Measurements from ENCODE around the gene ZCWPW1. TPM values are rescaled to one million over a fixed set of nuclear protein-coding genes. Genes with fewer than 3 reads are reported as not detected.

ZCWPW1 gene
- total and polyA plus RNA-seq, 2 donors (not counting 1 experiment from before 2014, with no cell fraction given), result 11.3 to 28.0 TPM

GRCh38 chr7:100443096-100443840, 14.8 kb upstream of the ZCWPW1 start:
- Histone ChIP-seq H4K20me1 (ENCODE audit: control insufficient read depth, insufficient read depth, low read length, poor library complexity, severe bottlenecking) (no peaks in the 10 kb centered on the region), H2AFZ (ENCODE audit: insufficient read depth, low read depth, low read length, poor library complexity, severe bottlenecking) (no peak overlapping the region), H3K4me1 (ENCODE audit: control insufficient read depth in 2 of 2, insufficient read depth in 2 of 2, low read length in 2 of 2) (peaks cover 15 to 22% of the 10 kb centered on the region in 2 donors), H3K9me3 (ENCODE audit: control extremely low read depth in 1 of 3, control insufficient read depth in 2 of 3, insufficient read depth in 1 of 3, low read length in 2 of 3) (no peaks in the 10 kb centered on the region), H3K79me2 (ENCODE audit: control insufficient read depth, insufficient read depth, low read length) (no peaks in the 10 kb centered on the region), H3K27ac (ENCODE audit: low read length in 2 of 2) (no peak overlapping the region), H3K36me3 (replicated peaks in 1 of 2; ENCODE audit: control extremely low read depth in 1 of 2, control insufficient read depth in 1 of 2, extremely low read depth in 1 of 2, insufficient read depth in 2 of 2, low read length in 1 of 2) (no peaks in the 10 kb centered on the region), H3K27me3 (replicated peaks in 1 of 4; ENCODE audit: control extremely low read depth in 1 of 4, control insufficient read depth in 3 of 4, insufficient read depth in 4 of 4, low read length in 3 of 4) (no peaks in the 10 kb centered on the region), H3K4me3 (ENCODE audit: control extremely low read depth in 1 of 5, extremely low read depth in 1 of 5, insufficient read depth in 1 of 5, low read depth in 2 of 5, low read length in 4 of 5) (no peak overlapping the region), H3K4me2 (replicated peaks; ENCODE audit: low read depth, low read length, poor library complexity, severe bottlenecking) (no peak overlapping the region), H3K9ac (ENCODE audit: low read length) (no peak overlapping the region)
- Mint-ChIP-seq H3K4me1 (peaks cover 14% of the 10 kb centered on the region), H3K9me3 (ENCODE audit: insufficient read depth) (no peaks in the 10 kb centered on the region), H3K27ac (peak overlapping the region; percentile 28), H3K27me3 (no peaks in the 10 kb centered on the region), H3K4me3 (no peak overlapping the region)
- DNase-seq, result no peak
- POLR2A ChIA-PET, result interaction anchor here (0.6 kb wide), 1 partner anchor 421 kb away, joined by 5 read pairs; no protein-coding TSS in a partner anchor
- CTCF ChIA-PET, result interaction anchor here (0.6 to 4.7 kb wide), 2 partner anchors 36 kb away, joined by 3 to 26 read pairs; no protein-coding TSS in a partner anchor
- 85% methylated on average over 9 of the region's 9 CpGs for WGBS (ENCODE audit: insufficient coverage)
- ATAC-seq (ENCODE audit: low read depth), result no peak
- intact Hi-C loops (cut with micrococcal nuclease), result no loop called here
- no peak for TF ChIP-seq CTCF (IDR thresholded peaks at IDR 0.05)

GRCh38 chr7:100441641-100442535, 13.4 kb upstream of the ZCWPW1 start:
- Mint-ChIP-seq H3K9me3 (ENCODE audit: insufficient read depth) (no peaks in the 10 kb centered on the region), H3K27me3 (no peaks in the 10 kb centered on the region), H3K27ac (no peak overlapping the region), H3K4me1 (peaks cover 14% of the 10 kb centered on the region), H3K4me3 (no peak overlapping the region)
- Histone ChIP-seq H2AFZ (ENCODE audit: insufficient read depth, low read depth, low read length, poor library complexity, severe bottlenecking) (no peak overlapping the region), H3K4me3 (ENCODE audit: control extremely low read depth in 1 of 5, extremely low read depth in 1 of 5, insufficient read depth in 1 of 5, low read depth in 2 of 5, low read length in 4 of 5) (no peak overlapping the region), H3K4me2 (replicated peaks; ENCODE audit: low read depth, low read length, poor library complexity, severe bottlenecking) (no peak overlapping the region), H4K20me1 (ENCODE audit: control insufficient read depth, insufficient read depth, low read length, poor library complexity, severe bottlenecking) (no peaks in the 10 kb centered on the region), H3K27ac (ENCODE audit: low read length in 2 of 2) (no peak overlapping the region), H3K79me2 (ENCODE audit: control insufficient read depth, insufficient read depth, low read length) (no peaks in the 10 kb centered on the region), H3K9me3 (ENCODE audit: control extremely low read depth in 1 of 3, control insufficient read depth in 2 of 3, insufficient read depth in 1 of 3, low read length in 2 of 3) (no peaks in the 10 kb centered on the region), H3K36me3 (replicated peaks in 1 of 2; ENCODE audit: control extremely low read depth in 1 of 2, control insufficient read depth in 1 of 2, extremely low read depth in 1 of 2, insufficient read depth in 2 of 2, low read length in 1 of 2) (no peaks in the 10 kb centered on the region), H3K9ac (ENCODE audit: low read length) (no peak overlapping the region), H3K27me3 (replicated peaks in 1 of 4; ENCODE audit: control extremely low read depth in 1 of 4, control insufficient read depth in 3 of 4, insufficient read depth in 4 of 4, low read length in 3 of 4) (no peaks in the 10 kb centered on the region), H3K4me1 (ENCODE audit: control insufficient read depth in 2 of 2, insufficient read depth in 2 of 2, low read length in 2 of 2) (peaks cover 15 to 25% of the 10 kb centered on the region in 2 donors)
- ATAC-seq (ENCODE audit: low read depth), result no peak
- no peak for DNase-seq
- no peak for TF ChIP-seq CTCF (IDR thresholded peaks at IDR 0.05)
- TF ChIP-seq EZH2 (IDR thresholded peaks at IDR 0.05; ENCODE audit: borderline replicate concordance, insufficient read depth, low read depth, low read length, poor library complexity, severe bottlenecking), result no peak
- ChIA-PET POLR2A (interaction anchor here (1.3 to 1.5 kb wide), 2 partner anchors 8 to 14 kb away, joined by 3 read pairs; partner anchors contain the start of gene ZCWPW1), CTCF (interaction anchor here (0.8 to 1.1 kb wide), 2 partner anchors 118 to 309 kb away, joined by 3 to 4 read pairs; no protein-coding TSS in a partner anchor)
- 97% methylated on average over 6 of the region's 11 CpGs for WGBS (ENCODE audit: insufficient coverage)
- intact Hi-C loops (cut with micrococcal nuclease), result no loop called here

All from B cell (primary cell).